Activated CD4-positive, alpha-beta T cell treated with anti-CD3 and anti-CD28 coated beads, Interleukin-2, amount 10 ng/mL, durations not matched to agents 24 days and 14 days (primary cell): ENCODE data around the gene TCF3. TPM values are rescaled to one million over a fixed set of nuclear protein-coding genes. Genes with fewer than 3 reads are reported as not detected.
A peak's percentile ranks its signal among the peaks of the same experiment; 100 is the strongest.

Experiments
- DNase-seq: peaks from one replicate; pipeline ENCODE4 v3.0.0; 2022
- H3K27ac Mint-ChIP-seq: one replicate; pipeline ENCODE4 v1.8.0; 2022; ENCODE audit warnings: mild to moderate bottlenecking, mixed read lengths
- H3K27me3 Mint-ChIP-seq: one replicate; pipeline ENCODE4 v1.8.0; 2022; ENCODE audit warnings: mixed read lengths
- H3K36me3 Mint-ChIP-seq: one replicate; pipeline ENCODE4 v1.8.0; 2022; ENCODE audit warnings: low read depth, mild to moderate bottlenecking, mixed read lengths
- H3K4me1 Mint-ChIP-seq: one replicate; pipeline ENCODE4 v1.8.0; 2021; ENCODE audit warnings: mixed read lengths
- H3K4me3 Mint-ChIP-seq: one replicate; pipeline ENCODE4 v1.8.0; 2022; ENCODE audit warnings: mild to moderate bottlenecking, moderate library complexity, mixed read lengths
- H3K9me3 Mint-ChIP-seq: one replicate; pipeline ENCODE4 v1.8.0; 2021; ENCODE audit warnings: mixed read lengths
- intact Hi-C: fragments of 100-400 bp; cut with micrococcal nuclease; formaldehyde crosslinking; loops from one replicate; pipeline ENCODE4 v1.15.1; 2023
- total RNA-seq: library from RNA; stranded (reverse); gene quantifications from 2 replicates; pipeline ENCODE4 v1.2.3, GENCODE V29; 2022

Gene TCF3
- total RNA-seq, 1 donor from 2014 or later, result 154 TPM

- intact Hi-C loops, result loop anchor here (1.0 to 5.0 kb wide), 4 partner anchors 13 to 220 kb away; partner anchors contain the start of genes ATP8B3, DAZAP1, TCF3 and UQCR11
- H3K4me3 Mint-ChIP-seq, result peak overlapping the region; percentile 95
- no peaks in the 10 kb centered on the region for H3K9me3 Mint-ChIP-seq
- peaks cover 27% of the 10 kb centered on the region for H3K36me3 Mint-ChIP-seq
- DNase-seq, result peak; percentile 96
- peaks cover 17% of the 10 kb centered on the region for H3K4me1 Mint-ChIP-seq
- H3K27me3 Mint-ChIP-seq, result no peaks in the 10 kb centered on the region
- H3K27ac Mint-ChIP-seq, result peak overlapping the region; percentile 91
Measured at GRCh38 chr19:1592024-1592754, 60.2 kb downstream of the TCF3 start.

- H3K9me3 Mint-ChIP-seq, result no peaks in the 10 kb centered on the region
- intact Hi-C loops, result loop anchor here (1.0 to 5.0 kb wide), 4 partner anchors 14 to 221 kb away; partner anchors contain the start of genes ATP8B3, DAZAP1, TCF3 and UQCR11
- H3K27ac Mint-ChIP-seq, result peak overlapping the region; percentile 91
- no peaks in the 10 kb centered on the region for H3K27me3 Mint-ChIP-seq
- peak overlapping the region; percentile 95 for H3K4me3 Mint-ChIP-seq
- DNase-seq, result no peak
- peaks cover 25% of the 10 kb centered on the region for H3K36me3 Mint-ChIP-seq
- H3K4me1 Mint-ChIP-seq, result peaks cover 17% of the 10 kb centered on the region
Measured at GRCh38 chr19:1591421-1592023, 60.9 kb downstream of the TCF3 start.

GRCh38 chr19:1590641-1591397 is 61.6 kb downstream of the TCF3 start:
- H3K36me3 Mint-ChIP-seq, result peaks cover 28% of the 10 kb centered on the region
- DNase-seq, result peak; percentile 81
- peak overlapping the region; percentile 91 for H3K27ac Mint-ChIP-seq
- no peaks in the 10 kb centered on the region for H3K9me3 Mint-ChIP-seq
- H3K4me3 Mint-ChIP-seq, result peak overlapping the region; percentile 95
- intact Hi-C loops, result loop anchor here (5.0 kb wide), 2 partner anchors 61 to 221 kb away; partner anchors contain the start of genes ATP8B3 and TCF3
- no peaks in the 10 kb centered on the region for H3K27me3 Mint-ChIP-seq
- H3K4me1 Mint-ChIP-seq, result peaks cover 17% of the 10 kb centered on the region

DNA sequence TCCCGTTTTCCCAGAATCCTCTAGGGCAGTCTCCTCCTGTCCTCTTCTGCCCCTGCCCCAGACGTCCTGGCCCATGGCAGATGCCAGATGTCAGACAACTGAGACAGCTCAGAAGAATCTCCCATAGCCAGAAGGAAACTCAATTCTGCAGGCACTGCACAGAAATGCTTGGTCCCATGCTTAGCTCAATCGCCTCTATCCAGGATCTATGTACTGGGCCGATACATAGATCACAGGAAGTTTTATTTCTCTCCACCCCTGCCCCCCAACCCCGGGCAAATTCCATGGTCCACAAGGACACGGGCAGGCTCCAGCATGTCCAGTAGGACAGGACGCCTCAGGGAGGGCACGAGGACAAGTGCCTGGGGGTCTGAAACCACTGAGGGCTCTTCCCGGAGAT is 64.5 kb downstream of the TCF3 start:
- H3K4me1 Mint-ChIP-seq, result peaks cover 12% of the 10 kb centered on the region
- DNase-seq, result no peak
- intact Hi-C loops, result no loop called here
- no peaks in the 10 kb centered on the region for H3K9me3 Mint-ChIP-seq
- H3K36me3 Mint-ChIP-seq, result peaks cover 36% of the 10 kb centered on the region
- H3K27ac Mint-ChIP-seq, result no peak overlapping the region
- H3K27me3 Mint-ChIP-seq, result no peaks in the 10 kb centered on the region
- no peak overlapping the region for H3K4me3 Mint-ChIP-seq

DNA sequence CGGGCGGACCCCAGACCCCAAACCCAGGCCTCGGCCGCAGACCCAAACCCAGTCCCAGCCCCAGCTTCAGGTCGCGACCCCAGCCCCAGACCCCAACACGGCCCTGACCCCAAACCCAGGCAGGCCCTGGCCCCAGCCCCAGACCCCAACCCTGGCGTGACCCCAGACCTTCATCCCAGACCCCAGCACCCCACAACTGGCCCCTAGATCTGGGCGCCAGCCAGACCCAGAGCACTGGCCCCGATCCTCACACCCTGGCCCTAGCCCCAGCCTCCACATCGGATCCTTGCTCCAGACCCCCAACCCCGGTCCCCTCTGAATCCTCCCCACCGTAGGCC is 67.2 kb downstream of the TCF3 start:
- no peak for DNase-seq
- Mint-ChIP-seq H3K36me3 (peaks cover 34% of the 10 kb centered on the region), H3K27me3 (no peaks in the 10 kb centered on the region), H3K9me3 (no peaks in the 10 kb centered on the region), H3K4me1 (peaks cover 3% of the 10 kb centered on the region), H3K27ac (no peak overlapping the region), H3K4me3 (no peak overlapping the region)
- intact Hi-C loops, result no loop called here

DNA sequence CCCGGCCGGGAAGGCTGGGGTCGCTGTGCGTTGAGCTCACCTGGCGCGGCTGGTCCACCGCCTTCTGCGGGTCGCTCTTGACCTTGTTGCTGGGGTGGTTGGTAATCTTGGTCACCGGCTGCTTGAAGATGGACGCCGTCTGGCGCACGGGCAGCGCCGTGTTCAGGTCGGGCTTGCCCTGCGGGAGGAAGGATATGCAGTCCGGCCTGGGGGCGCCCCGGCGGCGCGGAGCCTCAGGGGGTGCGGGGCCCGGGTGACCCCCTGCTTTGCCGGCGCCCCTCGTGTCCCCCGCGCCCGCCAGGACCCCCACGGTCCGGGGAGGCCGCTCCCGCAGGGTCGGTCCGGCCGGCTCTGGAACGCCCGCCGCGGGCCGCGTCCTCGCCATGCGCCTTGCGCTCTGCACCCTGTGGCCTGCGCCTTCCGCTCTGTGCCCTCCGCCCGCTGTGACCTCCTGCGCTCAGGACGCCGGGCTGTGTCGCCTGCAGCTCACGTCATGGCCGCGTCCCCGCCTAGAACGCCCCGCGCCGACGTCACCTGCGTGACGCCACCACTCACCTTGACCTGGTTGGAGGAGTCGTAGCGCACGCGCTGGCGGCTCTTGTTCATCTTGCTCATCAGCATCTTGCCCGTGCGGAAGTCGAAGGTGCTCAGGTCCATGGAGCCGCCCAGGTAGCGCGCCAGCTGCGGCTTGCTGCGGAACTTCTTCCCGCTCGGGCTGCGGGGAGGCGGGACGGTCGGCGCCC is 67.7 kb downstream of the TCF3 start:
- Mint-ChIP-seq H3K4me3 (no peak overlapping the region), H3K9me3 (no peaks in the 10 kb centered on the region), H3K4me1 (peaks cover 2% of the 10 kb centered on the region), H3K27ac (no peak overlapping the region), H3K36me3 (peaks cover 35% of the 10 kb centered on the region), H3K27me3 (no peaks in the 10 kb centered on the region)
- intact Hi-C loops, result no loop called here
- DNase-seq, result no peak

- Mint-ChIP-seq H3K36me3 (peaks cover 41% of the 10 kb centered on the region), H3K9me3 (no peaks in the 10 kb centered on the region), H3K4me1 (no peaks in the 10 kb centered on the region)
Measured at GRCh38 chr19:1582201-1582600, 70.2 kb downstream of the TCF3 start.

DNA sequence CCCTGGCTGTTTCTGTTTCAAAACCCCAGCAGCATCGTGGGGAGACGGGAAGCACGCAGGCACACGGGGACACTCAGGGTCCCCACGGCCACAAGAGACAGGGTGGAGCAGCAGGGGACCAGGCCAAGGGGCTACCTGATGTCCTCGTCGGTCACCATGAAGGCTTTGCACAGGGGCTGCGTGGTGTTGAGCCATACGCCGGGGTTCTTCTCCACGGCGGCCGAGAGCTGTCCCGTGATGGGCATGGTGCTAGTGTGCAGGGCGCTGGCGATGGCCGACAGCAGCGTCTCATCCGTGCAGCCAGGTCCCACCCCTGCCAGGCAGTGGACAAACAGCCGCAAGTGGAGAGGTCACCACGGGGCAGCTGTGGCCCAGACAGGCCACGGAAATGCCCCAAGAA is 71.5 kb downstream of the TCF3 start:
- intact Hi-C loops, result no loop called here
- Mint-ChIP-seq H3K27me3 (no peaks in the 10 kb centered on the region), H3K4me1 (no peaks in the 10 kb centered on the region), H3K4me3 (no peak overlapping the region), H3K36me3 (peaks cover 37% of the 10 kb centered on the region), H3K9me3 (no peaks in the 10 kb centered on the region), H3K27ac (no peak overlapping the region)
- DNase-seq, result no peak

More at GRCh38 chr19:1582201-1582600, 70.2 kb downstream of the TCF3 start:
- DNase-seq, result peak; percentile 52
- H3K4me3 Mint-ChIP-seq, result no peak overlapping the region
- H3K27me3 Mint-ChIP-seq, result no peaks in the 10 kb centered on the region
- H3K27ac Mint-ChIP-seq, result no peak overlapping the region
- intact Hi-C loops, result no loop called here

GRCh38 chr19:1580382-1580781 is 72.0 kb downstream of the TCF3 start:
- no peak overlapping the region for H3K4me3 Mint-ChIP-seq
- H3K4me1 Mint-ChIP-seq, result no peaks in the 10 kb centered on the region
- no peak for DNase-seq
- peaks cover 35% of the 10 kb centered on the region for H3K36me3 Mint-ChIP-seq
- H3K27ac Mint-ChIP-seq, result no peak overlapping the region
- intact Hi-C loops, result no loop called here
- no peaks in the 10 kb centered on the region for H3K27me3 Mint-ChIP-seq
- H3K9me3 Mint-ChIP-seq, result no peaks in the 10 kb centered on the region

GRCh38 chr19:1579222-1579621 is 73.2 kb downstream of the TCF3 start:
- Mint-ChIP-seq H3K27ac (no peak overlapping the region), H3K27me3 (no peaks in the 10 kb centered on the region), H3K36me3 (peaks cover 28% of the 10 kb centered on the region), H3K4me1 (no peaks in the 10 kb centered on the region), H3K9me3 (no peaks in the 10 kb centered on the region), H3K4me3 (no peak overlapping the region)
- intact Hi-C loops, result no loop called here
- no peak for DNase-seq

- H3K27me3 Mint-ChIP-seq, result no peaks in the 10 kb centered on the region
- H3K36me3 Mint-ChIP-seq, result peaks cover 22% of the 10 kb centered on the region
- H3K4me1 Mint-ChIP-seq, result no peaks in the 10 kb centered on the region
- no peak overlapping the region for H3K27ac Mint-ChIP-seq
- intact Hi-C loops, result no loop called here
- no peaks in the 10 kb centered on the region for H3K9me3 Mint-ChIP-seq
- H3K4me3 Mint-ChIP-seq, result no peak overlapping the region
- no peak for DNase-seq
Measured at GRCh38 chr19:1577929-1578618, 74.3 kb downstream of the TCF3 start.

- H3K27me3 Mint-ChIP-seq, result no peaks in the 10 kb centered on the region
- no peak overlapping the region for H3K4me3 Mint-ChIP-seq
- DNase-seq, result no peak
- intact Hi-C loops, result no loop called here
- H3K36me3 Mint-ChIP-seq, result peaks cover 22% of the 10 kb centered on the region
- no peaks in the 10 kb centered on the region for H3K4me1 Mint-ChIP-seq
- no peak overlapping the region for H3K27ac Mint-ChIP-seq
- H3K9me3 Mint-ChIP-seq, result no peaks in the 10 kb centered on the region
Measured at GRCh38 chr19:1577090-1577928, 75.1 kb downstream of the TCF3 start.
